Keratinocyte (primary cell): ENCODE data around the gene FNDC11. TPM values are rescaled to one million over a fixed set of nuclear protein-coding genes. Genes with fewer than 3 reads are reported as not detected.

Experiments used
- DNase-seq: peaks from one replicate; pipeline ENCODE4 v3.0.0-alpha.2; 2011; ENCODE audit warnings: low read depth, missing footprints, low spot score
- FAIRE-seq: peaks from 2 replicates; lab custom pipeline; 2011; peaks lifted over from hg19 to GRCh38; lab: Jason Lieb, UNC
- H2AFZ ChIP-seq: 2 replicates; pipeline ENCODE4 v1.6.0; 2012; ENCODE audit warnings: low read length, control low read depth, inconsistent platforms; ENCODE audit not compliant: control insufficient read depth
- H3K27ac ChIP-seq: 2 replicates; pipeline ENCODE4 v1.5.1; 2011; ENCODE audit warnings: low read length; ENCODE audit not compliant: control insufficient read depth, insufficient read depth
- H3K27me3 ChIP-seq: 3 replicates; pipeline ENCODE4 v1.6.0; 2011; ENCODE audit warnings: low read length; ENCODE audit not compliant: control insufficient read depth, insufficient read depth; ENCODE audit errors: extremely low read depth
- H3K36me3 ChIP-seq, 2 experiments: 2 replicates in 1 of 2; 3 replicates in 1 of 2; pipeline ENCODE4 v1.5.1; 2011; ENCODE audit warnings: low read length in 2 of 2, mild to moderate bottlenecking in 1 of 2; ENCODE audit not compliant: control insufficient read depth in 2 of 2, insufficient read depth in 2 of 2; ENCODE audit errors: extremely low read depth in 1 of 2
- H3K4me1 ChIP-seq: 3 replicates; pipeline ENCODE4 v1.5.1; 2011; ENCODE audit warnings: low read length; ENCODE audit not compliant: control insufficient read depth, insufficient read depth; ENCODE audit errors: extremely low read depth
- H3K4me2 ChIP-seq: 3 replicates; pipeline ENCODE4 v1.6.0; 2011; ENCODE audit warnings: low read depth, low read length; ENCODE audit not compliant: control insufficient read depth, insufficient read depth; ENCODE audit errors: extremely low read depth
- H3K4me3 ChIP-seq, 3 experiments: fragments of 200-600 bp in 1 of 3; sonication (generic) in 1 of 3; 2 replicates in 2 of 3; 3 replicates in 1 of 3; pipeline ENCODE4 v1.5.1; 2011 to 2016; ENCODE audit warnings: low read length in 3 of 3, mild to moderate bottlenecking in 3 of 3, control low read depth in 2 of 3, inconsistent platforms in 1 of 3, low read depth in 1 of 3, mixed read lengths in 1 of 3, mixed run types in 1 of 3, moderate library complexity in 1 of 3; ENCODE audit not compliant: control insufficient read depth in 2 of 3, insufficient read depth in 2 of 3; ENCODE audit errors: extremely low read depth in 1 of 3
- H3K79me2 ChIP-seq: 2 replicates; pipeline ENCODE4 v1.6.0; 2012; ENCODE audit warnings: low read length; ENCODE audit not compliant: control insufficient read depth, insufficient read depth
- H3K9ac ChIP-seq: 3 replicates; pipeline ENCODE4 v1.6.0; 2011; ENCODE audit warnings: low read length; ENCODE audit not compliant: control insufficient read depth, insufficient read depth; ENCODE audit errors: extremely low read depth
- H3K9me1 ChIP-seq: 3 replicates; pipeline ENCODE4 v1.6.0; 2011; ENCODE audit warnings: low read length; ENCODE audit not compliant: control insufficient read depth, insufficient read depth; ENCODE audit errors: extremely low read depth
- H3K9me3 ChIP-seq: 2 replicates; pipeline ENCODE4 v1.5.1; 2012; ENCODE audit warnings: low read depth, low read length; ENCODE audit not compliant: control insufficient read depth
- H4K20me1 ChIP-seq: 3 replicates; pipeline ENCODE4 v1.6.0; 2011; ENCODE audit warnings: low read length; ENCODE audit not compliant: control insufficient read depth, insufficient read depth; ENCODE audit errors: extremely low read depth
- EZH2 ChIP-seq: IDR thresholded peaks from one replicate; pipeline ENCODE4 v1.6.1; 2012; ENCODE audit warnings: inconsistent platforms, mild to moderate bottlenecking, low read length, moderate library complexity
- dilution Hi-C: fragments of 300-500 bp; cut with MboI; formaldehyde crosslinking; loops from one replicate; pipeline ENCODE4 v1.7.0; 2020; ENCODE audit warnings: low sequenced_read_pairs; ENCODE audit not compliant: extremely low pct_ligation_motif_present
- polyA plus RNA-seq, 5 experiments: library from polyadenylated mRNA; depleted of rRNA in 3 of 5; stranded (reverse) in 3 of 5; stranded (forward) in 1 of 5; unstranded in 1 of 5; fragments of >200 nt; gene quantifications; 1 replicate in 1 of 5; 2 replicates in 3 of 5; 3 replicates in 1 of 5; pipeline versions ENCODE4 v1.2.1 to v1.2.3, GENCODE V29; 2011 to 2012; ENCODE audit warnings: missing spikeins in 2 of 5, low read depth in 1 of 5, low replicate concordance in 1 of 5
- TF ChIP-seq, protein P1 (sequence below), 3 experiments: IDR thresholded peaks in 1 of 3; conservative IDR thresholded peaks in 1 of 3; optimal IDR thresholded peaks in 1 of 3; 2 replicates in 2 of 3; 3 replicates in 1 of 3; pipeline versions ENCODE3 to v1.5.1; 2011; ENCODE audit warnings: low read length in 3 of 3, mild to moderate bottlenecking in 3 of 3, moderate library complexity in 2 of 3, control low read depth in 1 of 3, inconsistent platforms in 1 of 3; ENCODE audit not compliant: insufficient read depth in 2 of 3; ENCODE audit errors: extremely low read depth in 1 of 3

The FNDC11 gene
- polyA plus RNA-seq, 1 donor (not counting 4 experiments of a cell fraction or from before 2014, with no cell fraction given): 0.55 TPM

DNA sequence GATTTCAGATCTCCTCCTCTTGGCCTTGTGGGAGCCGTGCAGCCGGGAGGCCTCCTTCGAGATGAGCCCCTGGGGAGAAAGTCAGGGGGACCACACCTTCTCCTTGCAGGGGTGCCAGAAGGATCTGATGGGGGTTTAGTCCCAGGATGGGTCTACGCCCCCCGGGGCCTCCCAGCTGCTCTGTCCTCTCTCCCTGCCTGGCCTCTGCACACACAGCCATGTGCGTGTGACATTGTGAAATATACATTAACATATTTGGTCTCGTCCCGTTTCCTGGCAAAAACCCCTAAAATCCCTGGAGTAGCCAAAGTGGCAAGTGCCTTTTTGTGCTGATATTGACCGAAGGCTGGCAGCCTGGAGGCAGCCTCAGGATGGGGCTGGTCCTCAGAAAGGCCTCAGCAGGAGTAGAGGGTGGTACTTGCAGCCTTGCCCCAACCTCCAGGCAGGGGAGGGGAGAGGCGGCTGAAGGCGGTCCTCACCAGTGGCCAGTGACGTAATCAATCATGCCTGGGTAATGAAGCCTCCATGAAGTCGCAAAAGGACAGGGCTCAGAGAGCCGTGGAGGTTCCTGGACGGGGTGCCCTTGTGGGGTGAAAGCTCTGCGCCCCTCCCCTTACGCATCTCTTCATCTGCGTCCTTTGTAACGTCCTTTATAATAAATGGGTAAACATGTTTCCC lies 25.2 kb downstream of the FNDC11 start:
- H3K4me1 ChIP-seq: peaks cover 9% of the 10 kb centered on the region
- H3K36me3 ChIP-seq: no peaks in the 10 kb centered on the region
- H4K20me1 ChIP-seq: no peaks in the 10 kb centered on the region
- no peak overlapping the region for H2AFZ ChIP-seq
- TF ChIP-seq EZH2: no peak
- TF ChIP-seq, protein P1, sequence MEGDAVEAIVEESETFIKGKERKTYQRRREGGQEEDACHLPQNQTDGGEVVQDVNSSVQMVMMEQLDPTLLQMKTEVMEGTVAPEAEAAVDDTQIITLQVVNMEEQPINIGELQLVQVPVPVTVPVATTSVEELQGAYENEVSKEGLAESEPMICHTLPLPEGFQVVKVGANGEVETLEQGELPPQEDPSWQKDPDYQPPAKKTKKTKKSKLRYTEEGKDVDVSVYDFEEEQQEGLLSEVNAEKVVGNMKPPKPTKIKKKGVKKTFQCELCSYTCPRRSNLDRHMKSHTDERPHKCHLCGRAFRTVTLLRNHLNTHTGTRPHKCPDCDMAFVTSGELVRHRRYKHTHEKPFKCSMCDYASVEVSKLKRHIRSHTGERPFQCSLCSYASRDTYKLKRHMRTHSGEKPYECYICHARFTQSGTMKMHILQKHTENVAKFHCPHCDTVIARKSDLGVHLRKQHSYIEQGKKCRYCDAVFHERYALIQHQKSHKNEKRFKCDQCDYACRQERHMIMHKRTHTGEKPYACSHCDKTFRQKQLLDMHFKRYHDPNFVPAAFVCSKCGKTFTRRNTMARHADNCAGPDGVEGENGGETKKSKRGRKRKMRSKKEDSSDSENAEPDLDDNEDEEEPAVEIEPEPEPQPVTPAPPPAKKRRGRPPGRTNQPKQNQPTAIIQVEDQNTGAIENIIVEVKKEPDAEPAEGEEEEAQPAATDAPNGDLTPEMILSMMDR (optimal IDR thresholded peaks at IDR 0.05 in 1 of 3, IDR thresholded peaks at IDR 0.05 in 1 of 3, conservative IDR thresholded peaks at IDR 0.05 in 1 of 3; ENCODE audit: extremely low read depth in 1 of 3, insufficient read depth in 2 of 3, low read length in 3 of 3): no peak
- H3K79me2 ChIP-seq: no peaks in the 10 kb centered on the region
- no peak overlapping the region for H3K4me2 ChIP-seq
- FAIRE-seq: no peak
- no peak overlapping the region for H3K9ac ChIP-seq
- H3K4me3 ChIP-seq: no peak overlapping the region
- H3K27me3 ChIP-seq: no peaks in the 10 kb centered on the region
- DNase-seq: no peak
- dilution Hi-C loops: no loop called here
- H3K9me3 ChIP-seq: no peaks in the 10 kb centered on the region
- H3K27ac ChIP-seq: no peak overlapping the region
- H3K9me1 ChIP-seq: no peaks in the 10 kb centered on the region

DNA sequence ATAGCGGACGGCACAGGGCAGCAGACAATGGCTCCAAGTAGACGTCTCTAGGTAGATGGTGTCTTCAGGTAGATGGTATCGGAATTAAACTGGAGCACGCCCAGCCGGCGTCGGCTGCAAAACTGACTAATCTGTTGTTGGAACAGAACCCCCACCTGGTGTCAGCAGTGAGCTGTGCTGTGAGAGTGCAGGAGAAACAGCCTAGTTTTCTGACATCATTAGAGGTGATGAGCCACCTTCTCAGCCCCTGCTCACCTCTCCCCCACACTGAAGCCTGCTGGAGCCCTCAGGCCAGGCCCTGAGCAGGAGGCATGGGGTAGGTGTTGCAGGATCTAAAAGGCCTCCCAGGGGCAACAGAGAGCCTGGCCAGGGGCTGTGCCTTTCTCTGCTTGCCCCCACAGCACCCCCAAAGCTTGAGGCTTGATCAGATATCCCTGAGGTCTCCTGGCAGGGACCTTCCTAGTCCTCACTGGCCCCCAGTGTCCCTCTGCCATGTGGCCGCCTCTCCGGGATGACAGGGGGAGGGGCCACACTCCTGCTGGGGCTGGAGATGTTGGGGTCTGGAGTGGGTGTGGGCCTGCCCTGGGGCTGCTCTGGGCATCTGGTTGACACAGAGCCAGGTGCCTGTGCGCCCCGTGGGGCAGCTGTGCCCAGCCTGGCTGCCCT lies 27.0 kb downstream of the FNDC11 start:
- Histone ChIP-seq H3K4me1 (peaks cover 2% of the 10 kb centered on the region), H3K79me2 (no peaks in the 10 kb centered on the region), H3K36me3 (no peaks in the 10 kb centered on the region), H4K20me1 (no peaks in the 10 kb centered on the region), H3K9me3 (no peaks in the 10 kb centered on the region), H2AFZ (no peak overlapping the region), H3K4me3 (no peak overlapping the region), H3K4me2 (no peak overlapping the region), H3K27me3 (no peaks in the 10 kb centered on the region), H3K9ac (no peak overlapping the region), H3K9me1 (no peaks in the 10 kb centered on the region), H3K27ac (no peak overlapping the region)
- FAIRE-seq (no peak), DNase-seq (peak; percentile 45)
- TF ChIP-seq EZH2: no peak
- TF ChIP-seq, protein P1 (optimal IDR thresholded peaks at IDR 0.05 in 1 of 3, IDR thresholded peaks at IDR 0.05 in 1 of 3, conservative IDR thresholded peaks at IDR 0.05 in 1 of 3; ENCODE audit: extremely low read depth in 1 of 3, insufficient read depth in 2 of 3, low read length in 3 of 3): peak; percentile 79 to 94 (median 88)
- dilution Hi-C loops: no loop called here
